GM21737 (cell line): ENCODE measurements around the gene MTUS2.

Experiments
- ATAC-seq: cut with Tn5 transposase; IDR thresholded peaks from one replicate; pipeline ENCODE4 v1.9.1; 2021; ENCODE audit warnings: mild to moderate bottlenecking, moderate library complexity; ENCODE audit not compliant: unreplicated experiment

MTUS2 gene

GRCh38 chr13:29537736-29538651, 717.9 kb downstream of the MTUS2 start:
- no peak for ATAC-seq

DNA sequence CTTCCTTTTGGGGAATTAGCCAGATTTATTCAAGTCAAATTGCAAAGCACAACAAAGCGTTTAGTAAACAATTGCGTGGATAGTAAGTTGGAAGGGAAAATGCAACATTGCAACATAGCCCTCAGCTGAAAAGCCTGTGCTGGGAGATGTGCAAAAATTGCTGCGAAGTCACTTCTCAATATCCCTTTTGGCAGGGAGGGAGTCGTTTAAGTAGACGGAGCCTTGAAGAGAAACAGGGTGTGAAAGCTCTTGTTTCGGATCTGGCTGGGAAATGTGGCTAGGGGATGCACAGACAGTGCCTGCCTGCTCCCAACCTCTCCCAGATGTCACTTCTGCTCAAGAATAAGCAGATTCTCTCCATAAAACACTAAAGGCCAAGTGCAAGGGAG, 718.5 kb downstream of the MTUS2 start:
- no peak for ATAC-seq

- no peak for ATAC-seq
Measured at GRCh38 chr13:29539856-29540255, 719.7 kb downstream of the MTUS2 start.

- no peak for ATAC-seq
Measured at GRCh38 chr13:29540334-29540733, 720.2 kb downstream of the MTUS2 start.

DNA sequence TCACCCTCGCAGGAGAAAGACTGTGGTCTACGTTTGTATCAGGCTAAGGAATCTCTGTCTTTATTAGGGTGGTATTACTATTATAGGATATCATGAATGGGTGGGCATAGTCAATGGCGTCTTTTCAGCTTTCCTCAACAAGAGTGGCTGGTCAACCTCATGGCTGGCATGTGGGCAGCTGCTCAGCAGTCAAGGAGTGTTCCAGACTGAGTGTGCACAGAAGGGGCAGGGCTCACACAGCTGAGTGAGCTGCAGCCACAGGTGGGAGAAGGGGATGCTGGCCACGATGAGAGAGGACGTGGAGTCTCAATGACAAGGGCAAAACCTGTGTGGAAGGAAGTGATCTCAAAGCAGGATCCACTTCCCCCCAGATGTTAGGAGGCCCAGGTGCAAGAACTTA, 720.7 kb downstream of the MTUS2 start:
- ATAC-seq, result no peak

- no peak for ATAC-seq
Measured at GRCh38 chr13:29541400-29541799, 721.3 kb downstream of the MTUS2 start.

DNA sequence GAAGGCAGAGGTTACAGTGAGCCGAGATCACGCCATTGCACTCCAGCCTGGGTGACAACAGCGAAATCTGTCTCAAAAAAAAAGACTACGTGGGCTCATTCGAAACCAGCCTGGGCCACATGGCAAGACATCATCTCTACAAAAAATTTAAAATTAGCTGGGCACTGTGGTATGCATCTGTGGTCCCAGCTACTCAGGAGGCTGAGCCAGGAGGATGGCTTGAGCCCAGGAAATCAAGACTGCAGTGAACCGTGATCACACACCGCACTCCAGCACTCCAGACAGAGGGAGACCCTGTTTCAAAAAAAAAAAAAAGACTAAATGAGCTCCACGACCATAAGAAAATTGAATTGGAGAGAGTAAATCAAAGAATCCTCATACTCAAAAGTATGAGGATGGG, 722.2 kb downstream of the MTUS2 start:
- no peak for ATAC-seq

- ATAC-seq, result peak; percentile 94
Measured at GRCh38 chr13:29543230-29544215, 723.4 kb downstream of the MTUS2 start.

- no peak for ATAC-seq
Measured at GRCh38 chr13:29545988-29546387, 725.8 kb downstream of the MTUS2 start.

GRCh38 chr13:29546662-29547061, 726.5 kb downstream of the MTUS2 start:
- ATAC-seq, result no peak

DNA sequence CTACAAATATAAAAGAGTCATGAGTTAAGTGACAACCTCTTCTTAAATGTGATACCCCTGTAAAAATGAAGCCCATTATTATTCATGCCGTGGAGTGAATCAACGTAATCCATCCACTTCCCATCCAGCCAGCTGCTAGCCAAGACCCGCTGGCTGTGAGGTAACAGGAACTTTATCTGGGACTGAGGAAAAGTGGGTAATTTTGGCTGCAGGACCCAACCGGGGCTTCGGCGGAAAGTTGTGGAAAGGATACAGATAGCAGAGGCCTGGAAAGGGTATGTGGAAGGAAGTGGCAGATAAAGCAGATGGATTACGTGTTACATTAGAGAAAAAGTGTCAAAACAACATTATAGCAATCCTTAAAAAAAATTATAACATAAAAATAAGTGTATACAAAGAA, 727.0 kb downstream of the MTUS2 start:
- ATAC-seq, result no peak

GRCh38 chr13:29548722-29549121, 728.6 kb downstream of the MTUS2 start:
- no peak for ATAC-seq

GRCh38 chr13:29550430-29550988, 730.4 kb downstream of the MTUS2 start:
- no peak for ATAC-seq

- ATAC-seq, result no peak
Measured at GRCh38 chr13:29551214-29551613, 731.1 kb downstream of the MTUS2 start.
